Measurements from ENCODE around the gene CCDC136. TPM values are rescaled to one million over a fixed set of nuclear protein-coding genes. Genes with fewer than 3 reads are reported as not detected.

The CCDC136 gene
- total and polyA plus RNA-seq, 12 donors = 1.8 to 14.4 (median 8.0) TPM

- intact Hi-C loops (cut with DNase I) = loop anchor here in 4 of 10 donors (5.0 to 10.0 kb wide), 3 partner anchors 65 to 125 kb away; partner anchors contain the start of genes CALU (in 4 of the 4) and CCDC136 (in 1 of the 4)
- TF ChIP-seq CTCF (IDR thresholded peaks at IDR 0.05) = no peak
- 31 to 56% methylated on average over 12 of the region's 12 CpGs for WGBS, 2 donors
- no peak overlapping the region for H3K4me3 ChIP-seq
- H3K9me3 ChIP-seq = no peaks in the 10 kb centered on the region
- H3K36me3 ChIP-seq = peaks cover 0 to 46% (median 25%) of the 10 kb centered on the region in 9 donors
- DNase-seq = peak; percentile 47 to 65
- peaks cover 17 to 74% (median 41%) of the 10 kb centered on the region in 9 donors for H3K4me1 ChIP-seq
- H3K27me3 ChIP-seq = no peaks in the 10 kb centered on the region
- H3K27ac ChIP-seq = peak overlapping the region in 9 of 10 donors; percentile 10 to 86 (median 59)
- peak in 7 of 8 donors; percentile 1 to 5 (median 3) for ATAC-seq
These were observed 67.7 kb downstream of the CCDC136 start for GRCh38 chr7:128859232-128860157.

- 32 to 38% methylated on average over 10 of the region's 10 CpGs for WGBS, 2 donors
- Histone ChIP-seq H3K27ac (peak overlapping the region in 8 of 10 donors; percentile 45 to 86 (median 63)), H3K4me1 (peaks cover 17 to 74% (median 41%) of the 10 kb centered on the region in 9 donors), H3K36me3 (peaks cover 0 to 46% (median 20%) of the 10 kb centered on the region in 9 donors), H3K9me3 (no peaks in the 10 kb centered on the region), H3K4me3 (no peak overlapping the region), H3K27me3 (no peaks in the 10 kb centered on the region)
- TF ChIP-seq CTCF (IDR thresholded peaks at IDR 0.05) = peak in 7 of 9 donors; percentile 6 to 43 (median 11)
- ATAC-seq (peak in 6 of 8 donors; percentile 1 to 7 (median 4)), DNase-seq (no peak)
- intact Hi-C loops (cut with DNase I) = loop anchor here in 4 of 10 donors (5.0 to 10.0 kb wide), 3 partner anchors 66 to 126 kb away; partner anchors contain the start of genes CALU (in 4 of the 4) and CCDC136 (in 1 of the 4)
These were observed 68.6 kb downstream of the CCDC136 start for GRCh38 chr7:128860158-128861073.

GRCh38 chr7:128861957-128862570, 70.3 kb downstream of the CCDC136 start:
- H3K27ac ChIP-seq = peak overlapping the region in 6 of 10 donors; percentile 2 to 87 (median 62)
- H3K36me3 ChIP-seq = peaks cover 0 to 43% (median 8%) of the 10 kb centered on the region in 9 donors
- peaks cover 17 to 63% (median 41%) of the 10 kb centered on the region in 9 donors for H3K4me1 ChIP-seq
- no peak for TF ChIP-seq CTCF (IDR thresholded peaks at IDR 0.05)
- H3K27me3 ChIP-seq = no peaks in the 10 kb centered on the region
- ATAC-seq = no peak
- WGBS, 2 donors = 72 to 73% methylated on average over 15 of the region's 15 CpGs
- intact Hi-C loops (cut with DNase I) = loop anchor here in 5 of 10 donors (1.0 to 10.0 kb wide), 5 partner anchors 31 to 127 kb away; partner anchors contain the start of genes CALU (in 5 of the 5), CCDC136 (in 1 of the 5) and FLNC (in 1 of the 5)
- no peaks in the 10 kb centered on the region for H3K9me3 ChIP-seq
- H3K4me3 ChIP-seq = peak overlapping the region in 9 of 10 donors; percentile 56 to 83 (median 71)
- DNase-seq = no peak

Data from heart right ventricle (tissue), 16 donors.